ENCODE measurements around the gene APLF. TPM values are rescaled to one million over a fixed set of nuclear protein-coding genes. Genes with fewer than 3 reads are reported as not detected.

APLF gene
- total and polyA plus RNA-seq, 2 of the 8 experiments (the other 6 are each of a cell fraction or from before 2014, with no cell fraction given): 4.4 to 7.3 TPM

GRCh38 chr2:68428746-68429145, 38.6 kb upstream of the APLF start (continued):
- TF ChIP-seq, protein P1, sequence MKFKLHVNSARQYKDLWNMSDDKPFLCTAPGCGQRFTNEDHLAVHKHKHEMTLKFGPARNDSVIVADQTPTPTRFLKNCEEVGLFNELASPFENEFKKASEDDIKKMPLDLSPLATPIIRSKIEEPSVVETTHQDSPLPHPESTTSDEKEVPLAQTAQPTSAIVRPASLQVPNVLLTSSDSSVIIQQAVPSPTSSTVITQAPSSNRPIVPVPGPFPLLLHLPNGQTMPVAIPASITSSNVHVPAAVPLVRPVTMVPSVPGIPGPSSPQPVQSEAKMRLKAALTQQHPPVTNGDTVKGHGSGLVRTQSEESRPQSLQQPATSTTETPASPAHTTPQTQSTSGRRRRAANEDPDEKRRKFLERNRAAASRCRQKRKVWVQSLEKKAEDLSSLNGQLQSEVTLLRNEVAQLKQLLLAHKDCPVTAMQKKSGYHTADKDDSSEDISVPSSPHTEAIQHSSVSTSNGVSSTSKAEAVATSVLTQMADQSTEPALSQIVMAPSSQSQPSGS (IDR thresholded peaks at IDR 0.05; ENCODE audit: low read length): no peak
- TF ChIP-seq MAFK (IDR thresholded peaks at IDR 0.05; ENCODE audit: low read depth, low read length) (no peak), EP300 (IDR thresholded peaks at IDR 0.05; ENCODE audit: borderline replicate concordance in 1 of 2, low read depth in 2 of 2, low read length in 2 of 2) (no peak), RXRA (IDR thresholded peaks at IDR 0.05; ENCODE audit: insufficient read depth, low read depth, low read length) (no peak)
